KOPT-K1 (cell line): Measurements from ENCODE around the gene TMEM51.
"Not testable (repeated sequence)": the region's sequence is repeated elsewhere in the genome, so short reads cannot be mapped to it uniquely, and the experiment has no call there.

Experiments used
- H3K27ac ChIP-seq: fragments of 200-600 bp; sonication (generic); 2 replicates; pipeline ENCODE4 v1.5.1; 2016; ENCODE audit warnings: antibody characterized with exemption, mild to moderate bottlenecking, low read depth, low read length; ENCODE audit not compliant: poor library complexity, severe bottlenecking
- H3K36me3 ChIP-seq: fragments of 200-600 bp; sonication (generic); 2 replicates; pipeline ENCODE4 v1.5.1; 2017; ENCODE audit warnings: antibody characterized with exemption, mild to moderate bottlenecking, low read length, moderate library complexity; ENCODE audit not compliant: insufficient read depth
- H3K9me3 ChIP-seq: fragments of 200-600 bp; sonication (generic); 2 replicates; pipeline ENCODE4 v1.5.1; 2017; ENCODE audit warnings: antibody characterized with exemption, low read length, mild to moderate bottlenecking; ENCODE audit not compliant: insufficient read depth, poor library complexity, severe bottlenecking

TMEM51 gene

DNA sequence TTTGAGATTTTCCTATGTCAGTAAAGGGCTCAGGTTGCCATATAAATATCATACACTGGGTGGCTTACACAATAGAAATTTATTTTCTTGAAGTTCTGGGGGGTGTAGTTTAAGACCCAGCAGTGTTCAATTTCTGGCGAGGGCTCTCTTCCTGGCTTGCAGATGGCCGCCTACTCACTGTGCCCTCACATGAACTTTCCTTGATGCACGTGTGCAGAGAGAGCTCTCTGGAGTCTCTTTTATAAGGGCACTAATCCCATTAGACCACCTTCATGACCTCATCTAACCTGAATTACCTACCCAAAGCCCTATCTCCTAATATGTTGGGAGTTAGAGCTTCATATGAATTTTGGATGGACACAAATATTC is 21.1 kb downstream of the TMEM51 start:
- Histone ChIP-seq H3K27ac (no peak overlapping the region), H3K36me3 (no peaks in the 10 kb centered on the region), H3K9me3 (no peaks in the 10 kb centered on the region)

DNA sequence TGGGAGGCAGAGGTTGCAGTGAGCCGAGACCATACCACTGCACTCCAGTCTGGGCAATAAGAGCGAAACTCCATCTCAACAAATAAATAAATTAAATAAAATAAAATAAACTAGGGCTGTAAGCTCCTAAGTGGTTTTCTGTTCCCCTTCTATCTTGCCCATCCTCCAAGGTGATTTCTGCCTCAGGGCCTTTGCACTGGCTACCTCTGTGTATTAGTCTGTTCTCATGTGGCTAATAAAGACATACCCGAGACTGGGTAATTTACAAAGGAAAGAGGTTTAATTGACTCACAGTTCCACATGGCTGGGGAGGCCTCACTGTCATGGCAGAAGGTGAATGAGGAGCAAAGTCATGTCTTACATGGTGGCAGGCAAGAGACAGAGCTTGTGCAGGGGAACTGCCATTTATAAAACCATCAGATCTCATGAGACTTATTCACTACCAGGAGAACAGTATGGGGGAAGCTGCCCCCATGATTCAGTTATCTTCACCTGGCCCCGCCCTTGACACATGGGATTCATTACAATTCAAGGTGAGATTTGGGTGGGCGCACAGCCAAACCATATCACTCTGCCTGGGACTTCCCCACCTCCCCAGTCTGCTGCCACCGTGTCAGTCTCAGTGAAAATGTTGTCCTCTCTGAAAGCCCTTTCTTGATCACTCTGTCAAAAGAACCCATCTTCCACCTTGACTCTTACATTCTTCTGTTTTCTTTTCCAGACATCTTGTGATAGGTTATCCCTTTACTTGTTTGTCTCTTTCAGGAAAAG is 22.0 kb downstream of the TMEM51 start:
- not testable (repeated sequence) for H3K36me3 ChIP-seq, H3K9me3 ChIP-seq, H3K27ac ChIP-seq

DNA sequence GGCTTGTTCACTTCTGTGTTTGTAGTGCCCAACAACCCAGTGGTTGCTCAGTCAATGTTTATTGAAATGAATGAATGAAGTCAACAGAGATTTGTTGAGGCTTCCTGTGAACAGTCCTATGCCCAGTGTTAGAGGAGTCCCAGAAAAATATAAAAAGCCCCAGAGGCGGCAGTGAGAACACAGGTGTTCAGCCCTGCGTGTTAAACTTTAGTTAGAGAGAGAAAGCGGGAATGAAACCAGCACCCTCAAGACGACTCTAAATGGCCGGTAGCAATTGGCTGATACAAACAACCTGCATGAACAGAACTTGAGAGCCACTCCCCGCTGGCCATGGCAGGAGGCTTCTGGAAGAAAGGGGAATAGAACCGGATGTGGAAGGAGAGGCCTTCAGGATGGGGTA is 22.6 kb downstream of the TMEM51 start:
- Histone ChIP-seq H3K36me3 (no peaks in the 10 kb centered on the region), H3K27ac (no peak overlapping the region), H3K9me3 (no peaks in the 10 kb centered on the region)

DNA sequence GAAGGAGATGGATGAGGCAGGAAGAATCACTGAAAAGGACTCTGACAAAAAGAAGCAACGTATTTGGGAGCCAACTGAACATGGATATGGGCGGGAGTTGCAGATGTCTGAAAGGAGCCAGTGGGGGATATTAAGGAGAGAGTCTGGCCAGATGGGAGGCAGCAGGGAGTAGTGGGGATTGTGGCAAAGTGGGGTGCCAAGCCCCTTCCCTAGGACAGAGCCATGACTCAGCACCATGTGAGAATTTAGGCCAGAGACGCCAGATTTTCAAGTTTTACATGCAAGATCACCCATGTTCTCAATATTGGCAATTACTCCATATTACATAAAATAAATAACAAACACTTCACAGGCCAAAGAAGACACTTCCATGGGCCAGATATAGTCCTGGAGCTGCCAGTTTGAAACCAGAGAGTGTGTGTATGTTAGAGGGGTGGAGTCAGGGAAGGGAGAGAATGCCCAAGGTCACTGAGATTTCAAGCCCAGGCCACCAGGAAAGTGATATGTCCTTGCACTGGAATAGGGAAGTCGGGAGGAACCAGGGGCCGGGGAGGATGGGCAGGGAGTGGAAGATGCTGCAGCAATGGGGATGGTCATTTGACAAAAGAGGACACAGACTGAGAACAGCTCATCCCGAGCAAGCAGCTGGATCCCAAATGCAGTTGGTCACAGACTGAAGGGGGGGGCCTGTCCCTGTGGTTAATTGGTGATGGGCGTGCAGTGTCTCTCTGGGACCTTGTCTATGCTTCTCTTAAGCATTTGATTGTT is 23.5 kb downstream of the TMEM51 start:
- Histone ChIP-seq H3K9me3 (no peaks in the 10 kb centered on the region), H3K27ac (no peak overlapping the region), H3K36me3 (no peaks in the 10 kb centered on the region)

DNA sequence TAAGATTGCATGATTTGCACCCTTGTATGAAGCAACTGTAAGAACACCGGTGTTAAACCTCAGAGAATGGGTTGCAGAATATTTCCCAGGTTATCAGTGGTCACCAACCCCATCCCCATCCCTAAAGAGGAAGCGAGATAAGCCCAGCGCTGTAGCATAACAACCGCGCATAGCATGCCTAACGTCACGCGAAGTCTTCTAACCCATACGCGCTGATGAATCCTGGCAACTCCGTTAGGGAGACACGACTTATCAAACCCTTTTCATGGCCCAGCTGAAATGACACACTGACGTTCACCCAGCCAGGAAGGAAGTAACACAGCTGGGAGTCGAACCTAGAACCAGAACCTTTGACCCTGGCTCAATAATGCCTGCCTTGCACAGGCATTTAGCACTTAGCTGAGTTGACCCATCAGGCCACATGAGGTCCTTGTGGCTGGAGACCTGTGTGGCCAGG is 24.2 kb downstream of the TMEM51 start:
- H3K9me3 ChIP-seq: no peaks in the 10 kb centered on the region
- no peaks in the 10 kb centered on the region for H3K36me3 ChIP-seq
- H3K27ac ChIP-seq: no peak overlapping the region

DNA sequence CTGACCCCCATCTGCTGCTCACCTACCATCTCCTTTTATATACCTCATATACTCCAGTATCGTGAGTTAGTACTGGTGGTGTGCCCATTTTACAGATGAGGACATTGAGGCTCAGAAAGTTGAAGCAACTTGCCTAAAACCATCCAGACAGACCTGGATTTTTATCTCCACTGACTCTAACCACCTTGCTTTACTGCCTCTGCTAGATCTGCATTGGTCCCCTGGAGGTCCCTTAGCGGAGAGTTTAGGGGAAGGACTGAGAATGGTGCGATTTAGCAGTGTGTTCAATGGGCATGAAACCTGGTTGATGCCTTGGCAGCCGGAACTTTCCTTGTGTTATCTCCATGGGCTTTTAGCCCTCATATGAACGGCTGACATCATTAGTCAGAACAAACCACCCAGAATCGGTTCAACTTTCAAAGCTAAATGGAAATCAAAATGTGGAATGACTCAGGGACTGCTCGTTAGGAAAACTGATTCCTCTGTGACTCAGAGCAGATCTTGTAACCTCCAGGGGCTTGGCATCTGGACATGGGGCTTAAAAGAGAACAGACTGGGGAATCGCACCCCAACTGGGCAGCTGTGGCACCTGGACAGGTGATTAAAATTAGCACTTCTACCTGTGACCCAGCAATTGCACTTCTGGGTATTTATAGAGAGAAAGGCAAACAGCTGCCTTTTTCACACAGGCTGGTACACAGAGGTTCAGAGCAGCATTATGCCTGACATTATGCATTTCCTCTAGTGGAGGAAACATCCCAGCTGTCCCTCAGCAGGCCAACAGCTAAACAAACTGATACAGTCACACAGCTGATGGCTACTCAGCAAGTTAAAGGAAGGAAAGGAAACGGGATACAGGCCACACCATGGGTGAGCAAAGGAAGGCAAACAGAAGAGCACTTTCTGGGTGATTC is 25.3 kb downstream of the TMEM51 start:
- no peaks in the 10 kb centered on the region for H3K9me3 ChIP-seq
- no peaks in the 10 kb centered on the region for H3K36me3 ChIP-seq
- no peak overlapping the region for H3K27ac ChIP-seq

DNA sequence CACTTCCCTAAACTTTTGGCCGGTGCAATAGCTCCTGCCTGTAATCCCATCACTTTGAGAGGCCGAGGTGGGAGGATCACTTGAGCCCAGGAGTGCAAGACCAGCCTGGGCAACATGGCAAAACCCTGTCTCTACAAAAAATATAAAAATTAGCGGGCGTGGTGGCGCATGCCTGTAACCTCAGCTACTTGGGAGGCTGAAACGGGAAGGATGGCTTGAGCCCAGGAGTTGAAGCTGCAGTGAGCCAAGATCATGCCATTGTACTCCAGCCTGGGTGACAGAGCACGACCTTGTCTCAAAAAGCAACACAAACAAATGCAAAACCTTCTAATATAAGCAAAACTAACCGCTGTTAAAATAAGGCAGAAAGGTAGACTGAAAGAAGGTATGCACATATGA is 25.9 kb downstream of the TMEM51 start:
- no peaks in the 10 kb centered on the region for H3K36me3 ChIP-seq
- no peak overlapping the region for H3K27ac ChIP-seq
- H3K9me3 ChIP-seq: no peaks in the 10 kb centered on the region

DNA sequence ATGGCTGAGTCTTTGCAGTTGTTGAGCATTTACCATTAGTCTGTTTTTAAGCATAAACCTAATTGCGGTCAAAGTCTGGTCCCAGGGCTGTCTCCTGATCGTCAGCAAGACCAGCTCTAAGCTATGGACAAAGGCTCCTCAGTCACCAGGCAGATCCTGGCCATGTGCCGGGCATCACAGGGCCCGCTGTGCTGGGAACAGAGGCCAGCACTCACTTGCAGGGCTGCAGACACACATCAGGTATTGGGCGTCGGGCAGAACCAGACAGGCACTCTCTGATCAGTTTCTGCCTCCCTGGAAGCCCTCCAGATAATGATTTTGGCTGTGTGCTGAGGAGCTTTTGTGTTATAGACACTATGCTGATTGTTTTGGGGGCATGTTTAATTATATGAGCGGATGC is 26.6 kb downstream of the TMEM51 start:
- Histone ChIP-seq H3K27ac (no peak overlapping the region), H3K9me3 (no peaks in the 10 kb centered on the region)

DNA sequence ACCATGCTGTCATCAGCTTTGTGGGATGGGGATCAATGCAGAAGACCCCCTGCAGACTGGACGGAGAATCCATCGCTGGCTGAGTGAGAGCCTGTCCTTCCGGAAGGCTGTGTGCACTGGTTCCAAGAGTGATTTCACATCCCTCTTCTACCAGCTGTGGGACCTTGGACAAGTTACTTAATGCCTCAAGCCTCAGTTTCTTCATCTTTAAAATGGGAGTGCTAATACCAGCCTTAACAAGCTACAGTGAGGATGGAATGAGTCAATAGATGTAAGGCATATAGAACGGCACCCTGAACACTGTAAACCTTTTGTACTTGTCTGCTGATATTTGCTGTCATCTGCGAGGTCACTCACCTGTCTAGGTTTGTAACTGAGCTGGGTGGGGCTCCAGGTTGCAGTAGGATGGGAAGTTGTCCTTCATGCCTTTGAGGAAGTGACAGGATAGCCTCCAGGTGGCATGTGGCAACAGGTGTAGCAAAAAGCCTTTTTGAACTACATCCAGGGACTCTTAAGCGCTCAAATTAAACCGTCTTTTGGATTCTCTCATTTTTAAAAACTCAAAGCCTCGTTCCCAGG is 27.5 kb downstream of the TMEM51 start:
- Histone ChIP-seq H3K9me3 (no peaks in the 10 kb centered on the region), H3K36me3 (no peaks in the 10 kb centered on the region), H3K27ac (no peak overlapping the region)

More for the DNA sequence above, 26.6 kb downstream of the TMEM51 start:
- no peaks in the 10 kb centered on the region for H3K36me3 ChIP-seq

DNA sequence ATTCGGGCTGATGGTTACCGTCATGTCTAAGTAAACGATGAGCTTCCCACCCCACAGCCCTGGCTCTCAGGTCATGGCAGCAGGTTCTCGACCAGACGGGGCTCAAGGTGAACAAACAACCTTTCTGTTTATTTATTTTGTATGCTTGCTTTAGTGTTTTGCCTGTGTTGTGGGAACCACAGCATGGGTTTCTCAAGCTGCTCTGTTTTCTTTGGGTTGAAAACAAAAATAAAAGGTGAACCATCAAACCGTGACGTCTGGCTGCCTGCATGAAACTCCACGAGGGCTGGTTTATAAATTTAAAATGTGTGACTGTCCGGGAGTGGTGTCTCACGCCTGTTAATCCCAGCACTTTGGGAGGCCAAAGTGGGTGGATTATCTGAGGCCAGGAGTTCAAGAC is 28.0 kb downstream of the TMEM51 start:
- Histone ChIP-seq H3K9me3 (no peaks in the 10 kb centered on the region), H3K36me3 (no peaks in the 10 kb centered on the region), H3K27ac (no peak overlapping the region)

DNA sequence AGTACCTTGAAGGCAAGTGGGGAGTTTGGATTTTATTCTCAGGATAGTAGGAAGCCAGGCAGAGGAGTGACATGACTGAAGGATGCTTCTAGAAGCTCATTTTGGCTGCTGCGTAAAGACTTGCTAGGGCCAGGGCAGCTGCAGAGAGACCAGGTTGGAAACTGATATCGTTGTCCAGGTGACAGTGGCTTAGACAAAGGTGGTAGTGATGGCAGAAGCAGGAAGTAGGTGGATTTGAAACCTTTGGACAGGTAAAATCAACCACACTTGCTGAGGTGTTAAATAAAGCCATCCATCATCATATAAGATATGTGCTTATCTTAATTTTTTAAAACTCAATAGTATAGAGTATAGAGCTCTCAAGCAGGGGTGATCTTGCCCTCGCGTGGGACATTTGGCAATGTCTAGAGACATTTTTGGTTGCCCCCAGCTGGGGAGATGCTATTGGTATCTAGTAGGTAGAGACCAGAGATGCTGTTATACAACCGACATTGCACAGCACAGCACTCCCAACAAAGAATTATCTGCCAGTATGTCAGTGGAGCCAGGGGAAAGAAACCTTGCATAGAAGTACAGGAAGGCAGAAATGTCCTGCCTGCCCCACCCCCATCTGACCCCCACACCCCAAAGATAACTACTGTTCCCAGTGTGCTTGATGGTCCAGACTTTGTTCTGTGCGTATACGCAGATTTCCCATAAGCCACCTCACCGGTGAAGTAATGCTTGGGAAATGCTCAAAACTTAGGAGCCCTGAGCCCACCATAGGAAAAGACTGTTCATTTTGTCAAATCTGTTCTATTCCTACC is 31.1 kb downstream of the TMEM51 start:
- Histone ChIP-seq H3K9me3 (no peaks in the 10 kb centered on the region), H3K27ac (no peak overlapping the region), H3K36me3 (no peaks in the 10 kb centered on the region)

DNA sequence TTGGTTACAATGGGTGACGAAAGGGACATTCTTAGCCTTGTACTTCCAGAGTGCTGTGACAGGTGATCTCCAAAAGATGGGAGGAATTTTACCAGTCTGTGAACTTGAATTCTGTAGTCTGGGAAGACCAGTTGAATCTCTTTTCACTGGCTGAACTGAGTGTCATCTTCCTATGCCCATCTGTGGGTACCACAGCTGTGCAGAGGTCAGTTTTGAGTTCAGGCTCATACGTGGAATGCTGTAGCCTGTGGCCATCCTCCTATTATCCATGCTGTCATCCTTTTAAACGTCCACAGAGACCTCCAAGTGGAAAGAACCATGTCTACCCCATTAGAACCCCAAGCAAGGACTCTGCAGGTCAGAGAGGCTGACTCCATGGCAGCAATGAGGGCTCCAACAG is 32.1 kb downstream of the TMEM51 start:
- Histone ChIP-seq H3K9me3 (no peaks in the 10 kb centered on the region), H3K36me3 (no peaks in the 10 kb centered on the region), H3K27ac (no peak overlapping the region)

DNA sequence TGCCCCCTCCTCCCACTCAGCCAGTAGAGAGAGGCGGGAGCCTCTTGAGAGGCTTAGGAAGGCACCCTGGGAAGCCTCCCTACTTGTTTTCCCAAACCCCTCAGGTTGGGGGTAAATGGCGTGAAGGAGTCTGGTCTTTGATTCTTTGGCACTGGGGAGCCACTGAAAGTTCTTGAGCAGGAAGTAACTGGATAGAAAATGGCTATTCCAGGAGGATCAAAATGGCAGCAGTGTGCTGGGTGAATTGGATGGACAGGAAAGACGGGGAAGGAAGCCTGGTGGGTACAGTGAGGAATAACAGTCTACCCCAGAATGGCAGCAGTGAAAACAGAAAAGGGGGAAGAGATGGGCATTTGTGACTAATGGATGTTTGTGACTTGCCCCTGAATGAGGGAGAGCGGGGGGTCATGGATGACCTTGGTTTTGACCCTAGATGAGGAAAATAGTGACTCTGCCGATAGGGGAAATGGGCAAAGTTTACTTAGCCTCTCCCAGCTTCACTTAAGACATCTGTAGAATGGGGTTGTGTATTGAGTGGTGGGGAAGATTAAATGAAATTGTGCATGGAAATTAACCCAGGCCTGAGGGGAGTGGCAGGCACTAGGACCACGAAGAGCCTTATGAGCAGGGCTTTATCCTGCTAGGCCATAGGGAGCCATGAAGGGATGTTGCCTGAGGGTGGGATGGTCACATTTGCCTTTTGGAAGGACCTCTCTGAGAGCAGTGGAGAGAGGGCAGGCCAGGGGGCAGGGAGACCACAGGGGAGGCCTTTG is 32.7 kb downstream of the TMEM51 start:
- no peaks in the 10 kb centered on the region for H3K9me3 ChIP-seq

DNA sequence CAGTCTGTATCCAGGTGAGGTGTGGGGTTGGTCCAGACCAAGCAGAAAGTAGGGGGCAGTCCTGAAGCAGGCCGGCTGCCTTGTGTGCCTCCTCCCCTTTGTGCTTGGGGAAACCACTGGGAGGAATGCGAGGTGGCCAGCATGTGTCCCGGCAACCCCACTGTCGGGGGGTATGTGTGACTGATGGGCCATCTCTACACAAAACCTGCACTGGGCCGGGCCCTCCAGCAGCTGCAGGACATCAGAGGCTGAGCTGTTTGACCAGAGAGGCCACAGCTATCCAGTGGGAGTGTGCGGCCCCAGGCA is 33.3 kb downstream of the TMEM51 start:
- no peak overlapping the region for H3K27ac ChIP-seq
- no peaks in the 10 kb centered on the region for H3K9me3 ChIP-seq
- no peaks in the 10 kb centered on the region for H3K36me3 ChIP-seq

More for the DNA sequence above, 32.7 kb downstream of the TMEM51 start:
- Histone ChIP-seq H3K36me3 (no peaks in the 10 kb centered on the region), H3K27ac (no peak overlapping the region)
